DMS114 treated with DMSO at 0.1 percent for 48 hours (cell line): ENCODE data around the gene NR2F1.

Experiments
- DNase-seq: peaks from one replicate; lab custom pipeline; 2025; ENCODE audit not compliant: unreplicated experiment; lab: John Stamatoyannopoulos, UW

NR2F1 gene

DNA sequence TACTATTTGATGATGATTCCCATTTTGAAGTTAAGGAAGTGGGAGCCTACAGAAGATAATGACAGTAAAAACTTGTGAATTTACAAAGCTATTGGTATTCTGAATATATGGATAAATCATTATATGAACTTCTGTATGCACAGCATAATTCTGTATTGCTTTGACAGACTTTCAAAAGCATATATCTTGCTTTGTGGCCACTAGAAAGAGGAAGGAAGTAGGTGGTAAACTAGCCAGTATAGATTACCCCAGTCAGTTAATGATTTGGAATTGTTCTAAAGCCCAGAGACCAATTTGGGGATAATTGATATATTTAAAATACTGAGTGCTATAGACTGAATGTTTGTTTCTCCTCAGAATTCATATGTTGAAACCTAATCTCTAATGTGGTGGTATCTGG, 53.0 kb downstream of the NR2F1 start:
- DNase-seq = no peak

DNA sequence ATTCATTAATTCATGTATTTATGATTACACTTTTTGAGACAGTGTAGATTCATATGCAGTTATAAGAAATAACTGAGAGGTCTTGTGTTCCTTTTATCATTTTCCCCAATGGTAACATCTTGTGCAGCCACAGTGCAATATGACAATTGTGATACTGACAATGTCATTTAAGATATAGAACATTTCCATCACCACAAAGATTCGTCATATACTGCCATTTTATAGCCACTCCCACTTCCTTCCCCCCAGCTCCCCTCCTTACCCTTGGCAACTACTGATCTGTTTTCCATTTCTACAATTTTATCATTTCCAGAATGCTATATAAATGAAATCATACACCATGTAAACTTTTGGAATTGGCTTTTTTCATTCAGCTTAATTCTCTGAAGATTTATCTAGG, 53.8 kb downstream of the NR2F1 start:
- no peak for DNase-seq

- no peak for DNase-seq
Measured at GRCh38 chr5:93637697-93638096, 54.7 kb downstream of the NR2F1 start.

- no peak for DNase-seq
Measured at GRCh38 chr5:93642526-93642925, 59.5 kb downstream of the NR2F1 start.
